Epidermal melanocyte (primary cell): Measurements from ENCODE around the gene DDR2.

Source experiments
- DNase-seq: peaks from one replicate; pipeline ENCODE4 v3.0.0; 2011; ENCODE audit warnings: low spot score; ENCODE audit not compliant: insufficient read length

Gene DDR2

GRCh38 chr1:162823771-162824525 lies 191.7 kb downstream of the DDR2 start:
- DNase-seq = peak; percentile 42

- DNase-seq = no peak
These were observed 197.0 kb downstream of the DDR2 start for GRCh38 chr1:162829268-162829667.

GRCh38 chr1:162832470-162832869 lies 200.2 kb downstream of the DDR2 start:
- no peak for DNase-seq

- no peak for DNase-seq
These were observed 203.1 kb downstream of the DDR2 start for GRCh38 chr1:162835157-162835899.
